Activated CD8-positive, alpha-beta T cell treated with anti-CD3 and anti-CD28 coated beads for 36 hours (primary cell): ENCODE data around the gene NABP1. TPM values are rescaled to one million over a fixed set of nuclear protein-coding genes. Genes with fewer than 3 reads are reported as not detected.

Experiments used
- ATAC-seq: fragments of 200-7000 bp; cut with Tn5 transposase; one replicate; pipeline ENCODE4 v1.10.0; 2021; ENCODE audit warnings: mild to moderate bottlenecking, moderate library complexity
- CTCF ChIA-PET: fragments of 350-600 bp; sonication (Branson Sonifier 250); formaldehyde crosslinking; loops from one replicate; lab custom pipeline; 2021; ENCODE audit warnings: antibody characterized with exemption; lab: Charles Lee
- POLR2A ChIA-PET: fragments of 350-600 bp; sonication (Branson Sonifier 250); formaldehyde crosslinking; loops from one replicate; lab custom pipeline; 2021; ENCODE audit warnings: antibody characterized with exemption; lab: Charles Lee
- DNase-seq: peaks from one replicate; pipeline ENCODE4 v3.0.0-alpha.2; 2020
- H3K27ac Mint-ChIP-seq: one replicate; pipeline ENCODE4 v1.8.0; 2021; ENCODE audit warnings: mild to moderate bottlenecking, mixed read lengths
- H3K27me3 Mint-ChIP-seq: one replicate; pipeline ENCODE4 v1.8.0; 2021; ENCODE audit warnings: mixed read lengths
- H3K36me3 Mint-ChIP-seq: one replicate; pipeline ENCODE4 v1.8.0; 2021; ENCODE audit warnings: low read depth, mixed read lengths
- H3K4me1 Mint-ChIP-seq: one replicate; pipeline ENCODE4 v1.8.0; 2021; ENCODE audit warnings: low read depth, mixed read lengths
- H3K4me3 Mint-ChIP-seq: one replicate; pipeline ENCODE4 v1.8.0; 2021; ENCODE audit warnings: mild to moderate bottlenecking, moderate library complexity, mixed read lengths
- H3K9me3 Mint-ChIP-seq: one replicate; pipeline ENCODE4 v1.8.0; 2021; ENCODE audit warnings: mixed read lengths
- intact Hi-C: fragments of 100-400 bp; cut with micrococcal nuclease; formaldehyde crosslinking; loops from one replicate; pipeline ENCODE4 v1.10.0; 2022
- total RNA-seq, 2 experiments: library from RNA; stranded (reverse); gene quantifications; one replicate each; pipeline ENCODE4 v1.2.3, GENCODE V29; 2021
- TF ChIP-seq, protein P1 (sequence below): fragments of 200-600 bp; IDR thresholded peaks from one replicate; pipeline ENCODE4 v1.8.0; 2022; ENCODE audit warnings: antibody characterized with exemption, mild to moderate bottlenecking

The NABP1 gene
- total RNA-seq, 2 experiments from 2014 or later, result 30.5 to 31.7 TPM

DNA sequence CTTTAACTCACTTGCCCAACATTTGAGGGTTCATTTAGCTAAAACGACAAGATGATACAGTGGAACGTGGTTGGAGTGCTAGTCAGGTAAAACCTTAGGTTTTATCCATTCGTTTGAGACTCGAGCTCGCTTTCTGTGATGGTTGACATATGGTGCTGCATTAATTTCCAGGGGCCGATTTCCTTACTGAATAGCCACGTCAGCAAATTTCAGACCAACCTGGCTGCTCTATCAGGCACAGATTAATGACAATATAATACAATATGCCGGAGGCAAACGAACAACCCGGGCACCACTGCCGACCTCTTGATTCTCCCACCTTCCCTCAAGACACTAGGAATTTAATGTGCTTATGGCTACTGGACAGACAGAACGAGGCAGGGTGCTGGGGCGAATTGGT is 42.0 kb downstream of the NABP1 start:
- DNase-seq (no peak), ATAC-seq (no peak)
- ChIA-PET POLR2A (no interaction called here), CTCF (interaction anchor here (1.1 kb wide), 1 partner anchor 19 kb away, joined by 3 read pairs; no protein-coding TSS in a partner anchor)
- Mint-ChIP-seq H3K4me1 (no peaks in the 10 kb centered on the region), H3K36me3 (no peaks in the 10 kb centered on the region), H3K9me3 (no peaks in the 10 kb centered on the region), H3K27me3 (no peaks in the 10 kb centered on the region), H3K4me3 (no peak overlapping the region), H3K27ac (no peak overlapping the region)
- intact Hi-C loops, result no loop called here
- TF ChIP-seq, protein P1, sequence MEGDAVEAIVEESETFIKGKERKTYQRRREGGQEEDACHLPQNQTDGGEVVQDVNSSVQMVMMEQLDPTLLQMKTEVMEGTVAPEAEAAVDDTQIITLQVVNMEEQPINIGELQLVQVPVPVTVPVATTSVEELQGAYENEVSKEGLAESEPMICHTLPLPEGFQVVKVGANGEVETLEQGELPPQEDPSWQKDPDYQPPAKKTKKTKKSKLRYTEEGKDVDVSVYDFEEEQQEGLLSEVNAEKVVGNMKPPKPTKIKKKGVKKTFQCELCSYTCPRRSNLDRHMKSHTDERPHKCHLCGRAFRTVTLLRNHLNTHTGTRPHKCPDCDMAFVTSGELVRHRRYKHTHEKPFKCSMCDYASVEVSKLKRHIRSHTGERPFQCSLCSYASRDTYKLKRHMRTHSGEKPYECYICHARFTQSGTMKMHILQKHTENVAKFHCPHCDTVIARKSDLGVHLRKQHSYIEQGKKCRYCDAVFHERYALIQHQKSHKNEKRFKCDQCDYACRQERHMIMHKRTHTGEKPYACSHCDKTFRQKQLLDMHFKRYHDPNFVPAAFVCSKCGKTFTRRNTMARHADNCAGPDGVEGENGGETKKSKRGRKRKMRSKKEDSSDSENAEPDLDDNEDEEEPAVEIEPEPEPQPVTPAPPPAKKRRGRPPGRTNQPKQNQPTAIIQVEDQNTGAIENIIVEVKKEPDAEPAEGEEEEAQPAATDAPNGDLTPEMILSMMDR, result no peak

DNA sequence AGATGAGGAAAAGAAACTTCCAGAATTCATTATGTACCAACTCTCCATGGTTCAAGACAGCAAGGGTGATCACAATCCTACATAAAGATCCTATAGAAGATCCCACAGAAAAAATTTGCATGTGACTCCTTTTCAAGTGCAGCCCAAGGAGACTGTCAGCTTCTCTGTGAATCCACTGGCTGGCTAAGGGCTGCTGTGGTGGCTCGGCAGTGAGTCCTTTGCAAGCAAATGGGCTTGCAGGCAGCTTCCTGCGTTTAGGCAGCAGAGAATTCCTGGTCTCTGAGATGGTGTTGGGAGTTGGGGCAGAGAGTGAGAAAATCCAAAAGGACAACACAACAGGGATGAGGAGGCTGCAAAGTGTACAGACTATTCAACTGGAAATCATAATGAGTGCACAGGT is 43.4 kb downstream of the NABP1 start:
- Mint-ChIP-seq H3K27ac (no peak overlapping the region), H3K36me3 (no peaks in the 10 kb centered on the region), H3K9me3 (no peaks in the 10 kb centered on the region), H3K4me1 (no peaks in the 10 kb centered on the region), H3K4me3 (no peak overlapping the region), H3K27me3 (no peaks in the 10 kb centered on the region)
- TF ChIP-seq, protein P1, result no peak
- CTCF ChIA-PET, result no interaction called here
- ATAC-seq, result no peak
- intact Hi-C loops, result no loop called here
- POLR2A ChIA-PET, result no interaction called here
- DNase-seq, result no peak

DNA sequence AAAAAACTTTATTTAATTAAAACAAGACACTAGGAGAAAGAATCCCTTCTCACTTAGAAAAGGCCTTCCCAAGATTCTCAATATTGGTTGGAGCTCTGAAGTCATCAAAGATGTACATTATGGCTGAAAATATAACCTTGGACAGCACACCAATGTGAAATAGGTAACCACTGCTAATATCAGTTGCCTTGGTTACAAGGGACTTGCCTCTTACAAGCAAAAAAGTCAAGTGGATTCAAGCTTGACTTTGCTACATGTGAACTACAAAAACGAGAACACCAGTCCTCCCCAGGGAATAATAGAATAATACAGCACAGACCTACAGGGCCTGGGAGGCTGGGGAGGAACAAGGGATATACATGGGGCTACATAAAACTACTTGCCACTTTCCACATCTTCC is 46.1 kb downstream of the NABP1 start:
- H3K36me3 Mint-ChIP-seq, result no peaks in the 10 kb centered on the region

DNA sequence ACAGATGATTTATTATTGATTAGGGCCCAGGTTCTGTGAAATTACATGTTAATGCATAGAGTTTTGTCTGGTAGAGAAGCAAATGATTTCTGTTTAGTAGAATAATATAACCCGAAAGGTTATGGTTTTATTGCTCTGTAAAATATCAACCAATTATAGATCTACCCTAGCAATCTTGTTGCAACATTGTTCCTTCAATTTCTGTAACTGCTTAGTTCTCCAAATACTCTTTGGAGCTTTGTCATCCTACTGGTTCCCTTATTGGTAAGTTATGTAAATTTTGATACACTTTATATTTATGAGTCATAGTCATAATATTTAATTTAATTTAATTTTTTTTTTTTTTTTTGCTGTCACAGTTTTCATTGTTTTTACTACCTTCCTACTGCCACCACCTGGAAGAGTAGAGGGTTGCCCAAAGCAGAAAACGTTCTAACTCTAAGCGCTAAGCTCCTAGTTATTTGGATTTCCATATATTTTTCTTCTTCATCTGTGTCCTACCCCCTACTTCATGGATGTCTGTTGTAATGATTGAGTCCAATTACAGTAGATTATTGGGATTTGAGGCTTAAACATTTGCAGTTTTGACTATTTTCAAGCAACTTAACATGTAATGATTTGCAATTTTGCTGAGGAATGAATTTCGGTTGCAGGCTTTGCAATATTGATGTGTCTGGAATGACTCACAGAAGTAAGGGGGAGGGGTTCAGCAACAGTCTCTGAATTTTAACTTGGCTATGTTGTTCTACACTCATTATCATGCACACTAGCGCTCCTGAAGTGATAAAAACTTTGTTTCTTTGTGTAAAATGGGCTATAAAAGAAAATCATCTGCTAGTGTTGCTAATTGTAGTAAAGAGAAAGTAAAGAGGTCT is 51.1 kb downstream of the NABP1 start:
- intact Hi-C loops, result no loop called here
- ATAC-seq (no peak), DNase-seq (no peak)
- ChIA-PET CTCF (interaction anchor here (0.8 kb wide), 1 partner anchor 9 kb away, joined by 3 read pairs; no protein-coding TSS in a partner anchor), POLR2A (no interaction called here)
- Mint-ChIP-seq H3K36me3 (no peaks in the 10 kb centered on the region), H3K27ac (no peak overlapping the region), H3K4me3 (no peak overlapping the region), H3K27me3 (peaks cover 1% of the 10 kb centered on the region), H3K4me1 (peaks cover 1% of the 10 kb centered on the region), H3K9me3 (no peaks in the 10 kb centered on the region)
- TF ChIP-seq, protein P1, result no peak

More for the DNA sequence above, 46.1 kb downstream of the NABP1 start:
- intact Hi-C loops, result no loop called here
- no peaks in the 10 kb centered on the region for H3K9me3 Mint-ChIP-seq
- TF ChIP-seq, protein P1, result no peak
- DNase-seq, result no peak
- H3K27me3 Mint-ChIP-seq, result no peaks in the 10 kb centered on the region
- POLR2A ChIA-PET, result no interaction called here
- CTCF ChIA-PET, result interaction anchor here (0.6 to 1.2 kb wide), 3 partner anchors 157 to 635 kb away, joined by 3 read pairs; no protein-coding TSS in a partner anchor
- H3K4me1 Mint-ChIP-seq, result peaks cover 1% of the 10 kb centered on the region
- no peak overlapping the region for H3K27ac Mint-ChIP-seq
- no peak overlapping the region for H3K4me3 Mint-ChIP-seq
- ATAC-seq, result no peak

DNA sequence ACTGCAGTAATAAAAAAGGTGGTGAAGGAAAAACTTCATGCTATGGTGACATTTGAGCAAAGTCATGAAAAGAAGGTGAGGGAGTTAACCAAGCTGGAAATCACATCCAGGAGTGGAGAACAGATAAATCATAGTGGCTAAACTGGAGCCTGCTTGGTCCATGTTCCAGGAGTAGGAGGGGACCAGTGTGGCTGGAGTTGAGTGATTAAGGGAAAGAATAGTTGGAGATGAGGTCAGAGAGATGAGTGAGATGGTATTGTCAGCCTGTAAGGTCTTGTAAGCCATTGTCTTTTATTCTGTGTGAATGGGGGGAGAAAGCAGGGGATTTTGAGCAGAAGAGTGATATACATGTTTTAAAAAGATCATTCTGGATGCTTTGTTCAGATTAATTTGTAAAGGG is 52.3 kb downstream of the NABP1 start:
- no peak for DNase-seq
- no peaks in the 10 kb centered on the region for H3K36me3 Mint-ChIP-seq
- TF ChIP-seq, protein P1, result no peak
- ATAC-seq, result no peak
- no peaks in the 10 kb centered on the region for H3K9me3 Mint-ChIP-seq
- intact Hi-C loops, result no loop called here
- ChIA-PET POLR2A (no interaction called here), CTCF (no interaction called here)
- H3K4me1 Mint-ChIP-seq, result peaks cover 1% of the 10 kb centered on the region
- H3K4me3 Mint-ChIP-seq, result no peak overlapping the region
- H3K27ac Mint-ChIP-seq, result no peak overlapping the region
- peaks cover 1% of the 10 kb centered on the region for H3K27me3 Mint-ChIP-seq
